Stimulated activated CD4-positive, alpha-beta T cell treated with anti-CD3 and anti-CD28 coated beads, Interleukin-1b, Interleukin-23, amount 100 ng/mL, for 48 hours (primary cell): ENCODE data around the gene FTCD.
"Not testable (repeated sequence)": the region's sequence is repeated elsewhere in the genome, so short reads cannot be mapped to it uniquely, and the experiment has no call there.

Experiments
- DNase-seq: peaks from one replicate; pipeline ENCODE4 v3.0.0-alpha.2; 2020

FTCD gene, protein sequence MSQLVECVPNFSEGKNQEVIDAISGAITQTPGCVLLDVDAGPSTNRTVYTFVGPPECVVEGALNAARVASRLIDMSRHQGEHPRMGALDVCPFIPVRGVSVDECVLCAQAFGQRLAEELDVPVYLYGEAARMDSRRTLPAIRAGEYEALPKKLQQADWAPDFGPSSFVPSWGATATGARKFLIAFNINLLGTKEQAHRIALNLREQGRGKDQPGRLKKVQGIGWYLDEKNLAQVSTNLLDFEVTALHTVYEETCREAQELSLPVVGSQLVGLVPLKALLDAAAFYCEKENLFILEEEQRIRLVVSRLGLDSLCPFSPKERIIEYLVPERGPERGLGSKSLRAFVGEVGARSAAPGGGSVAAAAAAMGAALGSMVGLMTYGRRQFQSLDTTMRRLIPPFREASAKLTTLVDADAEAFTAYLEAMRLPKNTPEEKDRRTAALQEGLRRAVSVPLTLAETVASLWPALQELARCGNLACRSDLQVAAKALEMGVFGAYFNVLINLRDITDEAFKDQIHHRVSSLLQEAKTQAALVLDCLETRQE

GRCh38 chr21:46155514-46156377 lies at the start of gene FTCD:
FTCD (minus strand) TSS chr21:46155579; CDS start chr21:46155523, 56 bp downstream.
- no peak for DNase-seq

DNA sequence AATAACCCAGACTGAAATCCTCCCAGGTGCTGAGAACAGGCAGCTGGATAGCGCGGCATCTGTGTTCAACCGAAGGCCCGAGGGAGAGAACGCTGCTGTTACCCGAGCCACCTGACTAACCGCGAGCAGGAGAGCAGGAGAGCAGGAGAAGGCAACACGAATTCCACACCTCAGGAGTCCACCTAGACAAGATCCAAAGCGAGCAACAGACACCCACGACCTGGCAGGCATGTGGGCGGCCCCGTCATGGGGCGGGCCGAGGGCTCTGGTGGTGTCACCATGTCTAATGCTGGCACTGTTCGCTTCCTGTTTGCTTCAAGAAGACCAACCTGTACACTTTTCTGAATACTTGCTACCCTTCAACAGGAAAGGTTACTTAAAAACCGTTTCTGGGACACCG lies 49.8 kb upstream of the FTCD start:
- DNase-seq = no peak

DNA sequence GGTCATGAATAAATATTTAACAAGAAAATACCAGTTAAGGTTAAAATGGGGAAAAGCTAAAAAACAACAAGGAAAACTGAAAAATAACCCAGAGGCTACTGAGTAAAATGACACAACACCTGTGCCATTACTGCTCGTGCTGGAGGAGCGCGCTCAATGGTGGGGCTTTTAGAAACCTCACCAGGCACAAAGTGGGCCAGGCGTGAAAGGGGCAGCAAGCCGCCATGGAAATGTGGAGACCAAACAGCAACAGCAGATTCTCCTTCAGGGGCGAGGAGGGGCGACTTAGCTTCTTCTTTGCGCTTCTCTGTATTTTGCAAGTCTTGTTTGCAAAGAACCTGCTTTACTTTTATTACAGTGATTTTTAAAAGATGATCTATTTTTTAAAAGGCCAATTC lies 47.8 kb upstream of the FTCD start:
- no peak for DNase-seq

DNA sequence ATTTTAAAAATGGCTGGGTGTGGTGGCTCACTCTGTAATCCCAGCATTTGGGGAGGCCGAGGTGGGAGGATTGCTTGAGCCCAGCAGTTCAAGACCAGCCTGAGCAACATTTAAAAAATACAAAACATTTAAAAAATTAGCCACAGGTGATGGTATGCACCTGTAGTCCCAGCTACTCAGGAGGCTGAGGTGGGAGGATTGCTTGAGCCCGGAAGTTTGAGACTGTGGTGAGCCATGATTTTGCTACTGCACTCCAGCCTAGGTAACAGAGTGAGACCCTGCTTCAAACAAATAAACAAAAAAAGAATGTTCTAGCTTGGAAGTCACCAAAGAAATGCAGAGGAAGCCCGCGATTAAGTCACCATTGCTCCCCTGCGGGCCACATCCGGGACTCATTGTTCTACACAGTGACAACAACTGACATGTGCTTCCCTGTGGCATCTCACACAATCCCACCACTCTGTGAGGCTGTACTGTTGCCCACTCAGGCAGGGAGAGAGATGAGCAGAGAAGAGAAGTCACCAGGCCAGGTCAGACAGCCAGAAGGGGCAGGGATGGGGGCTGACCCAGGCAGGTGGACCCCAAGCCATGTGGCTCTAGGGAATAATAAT lies 47.3 kb upstream of the FTCD start:
- no peak for DNase-seq

DNA sequence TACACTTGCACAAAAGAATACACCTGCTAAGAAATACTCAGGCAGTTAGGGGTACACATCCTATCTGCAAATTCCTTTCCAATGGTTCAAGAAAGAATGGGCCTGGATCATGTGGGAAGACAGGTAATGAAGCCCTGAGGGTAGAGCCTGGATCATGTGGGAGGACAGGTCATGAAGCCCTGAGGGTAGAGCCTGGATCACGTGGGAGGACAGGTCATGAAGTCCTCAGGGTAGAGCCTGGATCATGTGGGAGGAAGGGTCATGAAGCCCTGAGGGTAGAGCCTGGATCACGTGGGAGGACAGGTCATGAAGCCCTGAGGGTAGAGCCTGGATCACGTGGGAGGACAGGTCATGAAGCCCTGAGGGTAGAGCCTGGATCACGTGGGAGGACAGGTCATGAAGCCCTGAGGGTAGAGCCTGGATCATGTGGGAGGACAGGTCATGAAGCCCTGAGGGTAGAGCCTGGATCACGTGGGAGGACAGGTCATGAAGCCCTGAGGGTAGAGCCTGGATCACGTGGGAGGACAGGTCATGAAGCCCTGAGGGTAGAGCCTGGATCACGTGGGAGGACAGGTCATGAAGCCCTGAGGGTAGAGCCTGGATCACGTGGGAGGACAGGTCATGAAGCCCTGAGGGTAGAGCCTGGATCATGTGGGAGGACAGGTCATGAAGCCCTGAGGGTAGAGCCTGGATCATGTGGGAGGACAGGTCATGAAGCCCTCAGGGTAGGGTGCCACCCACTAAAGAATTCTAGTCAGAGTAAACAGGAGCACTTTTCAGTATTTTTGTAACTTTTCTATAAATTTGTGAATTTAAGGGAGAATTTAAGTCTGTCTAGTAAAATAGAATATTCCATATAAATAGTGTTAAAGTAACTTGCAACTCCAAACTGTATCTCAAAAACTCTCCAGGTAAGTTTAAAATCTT lies 45.8 kb upstream of the FTCD start:
- DNase-seq = not testable (repeated sequence)

- no peak for DNase-seq
These were observed 44.3 kb upstream of the FTCD start for GRCh38 chr21:46199436-46200373.

- DNase-seq = no peak
These were observed 41.4 kb upstream of the FTCD start for GRCh38 chr21:46196733-46197132.

DNA sequence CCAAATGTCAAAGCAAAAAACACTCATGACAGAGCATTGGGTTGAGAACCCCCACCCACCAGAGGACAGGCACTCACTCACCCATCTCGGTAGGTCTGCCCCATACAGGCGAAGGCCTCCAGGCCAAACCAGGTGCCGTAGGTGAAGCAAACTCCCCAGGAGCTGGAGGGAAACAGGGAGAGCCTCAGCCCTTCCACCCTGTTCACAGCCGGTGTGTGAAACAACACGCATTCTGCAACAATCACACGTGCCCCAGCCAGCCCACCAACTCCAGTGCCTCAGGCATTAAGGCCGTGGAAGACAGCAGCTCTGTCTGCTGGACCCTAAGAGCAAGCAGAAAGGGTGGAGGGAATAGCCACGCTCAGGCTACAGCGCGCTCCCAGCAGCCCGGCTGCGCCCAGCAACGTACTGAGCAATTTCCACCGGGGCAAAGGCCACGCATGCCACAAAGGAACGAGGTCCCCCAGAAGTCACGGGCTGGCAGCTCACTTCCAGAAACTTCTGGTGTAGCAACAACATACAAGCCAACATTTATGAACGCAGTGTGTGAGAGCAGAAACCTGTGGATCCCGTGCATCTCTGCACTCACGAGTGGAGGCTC lies 40.3 kb upstream of the FTCD start:
- DNase-seq = no peak

GRCh38 chr21:46194374-46195334 lies 39.3 kb upstream of the FTCD start:
- no peak for DNase-seq

- DNase-seq = no peak
These were observed 38.5 kb upstream of the FTCD start for GRCh38 chr21:46193829-46194373.

GRCh38 chr21:46191686-46192575 lies 36.6 kb upstream of the FTCD start:
- no peak for DNase-seq

- DNase-seq = no peak
These were observed 35.9 kb upstream of the FTCD start for GRCh38 chr21:46191257-46191685.

DNA sequence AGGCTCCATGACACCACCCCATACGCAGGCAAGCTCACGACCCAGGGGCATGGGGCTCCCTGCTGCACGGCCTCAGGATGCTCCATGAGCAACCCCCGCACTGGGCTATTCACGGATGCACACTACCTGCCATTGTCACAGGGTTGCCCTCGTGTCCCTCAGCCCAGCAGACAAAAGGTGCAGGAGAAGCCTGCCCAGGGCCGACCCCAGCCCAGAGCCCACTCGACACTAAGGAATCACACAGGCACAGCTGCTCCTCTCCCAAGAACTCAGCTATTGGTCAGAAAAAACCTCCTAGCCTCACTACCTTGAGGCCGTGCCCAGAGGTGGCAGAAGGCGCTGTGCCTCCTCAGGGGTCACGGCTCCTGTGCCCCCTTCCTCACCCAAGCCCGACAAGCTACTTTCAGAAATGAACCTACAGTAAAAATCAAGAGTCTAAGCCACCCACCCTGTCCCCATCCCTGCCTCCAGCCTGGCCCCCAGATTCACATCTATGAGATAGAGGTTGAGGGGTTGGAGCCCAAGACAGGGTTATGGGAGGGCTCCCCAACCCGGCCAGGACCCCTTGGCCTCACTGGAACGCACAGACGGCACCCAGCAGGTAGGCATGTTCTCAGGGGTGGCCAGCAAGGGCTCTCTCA lies 35.2 kb upstream of the FTCD start:
- DNase-seq = no peak

GRCh38 chr21:46189959-46190490 lies 34.6 kb upstream of the FTCD start:
- no peak for DNase-seq

DNA sequence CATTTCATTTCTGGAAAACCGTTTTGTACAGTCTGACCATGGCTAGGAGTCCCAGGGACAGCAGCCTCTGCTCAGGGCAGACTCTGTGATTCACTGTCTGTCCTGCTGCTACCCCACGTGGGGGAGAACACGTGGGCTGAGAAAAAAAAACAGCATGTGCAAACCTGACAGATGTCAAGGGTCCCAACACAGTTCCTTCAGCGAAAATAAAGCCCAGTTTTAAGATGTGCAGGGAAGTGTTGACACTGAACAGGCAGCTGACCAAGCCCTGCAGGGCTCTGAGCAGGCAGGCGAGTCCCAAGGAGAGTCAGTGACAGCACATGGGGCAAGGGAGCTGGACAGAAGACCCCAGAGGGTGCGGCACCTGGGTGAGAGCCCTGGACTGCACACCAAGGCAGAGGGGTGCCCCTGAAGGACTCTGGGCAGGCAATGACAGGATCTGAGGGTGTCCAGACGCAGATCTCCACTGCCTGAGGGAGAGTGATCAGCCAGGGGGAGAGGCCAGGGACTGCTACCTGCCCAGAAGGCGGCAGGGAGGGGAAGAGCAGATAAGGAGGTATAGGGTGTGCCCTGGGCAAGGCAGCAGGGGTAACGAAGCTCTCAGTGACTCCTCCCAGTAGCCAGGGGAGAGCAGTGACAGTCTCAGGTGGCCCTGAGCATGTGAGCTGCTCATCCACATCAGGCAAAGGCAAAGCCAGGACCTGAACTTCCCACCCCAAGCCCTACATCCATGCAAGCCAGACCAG lies 34.0 kb upstream of the FTCD start:
- no peak for DNase-seq
